Activated CD4-positive, alpha-beta T cell treated with anti-CD3 and anti-CD28 coated beads, Interleukin-2, amount 50 U/mL, for 24 hours (primary cell): ENCODE results near the gene C1QTNF9.
"Not testable (repeated sequence)": the region's sequence is repeated elsewhere in the genome, so short reads cannot be mapped to it uniquely, and the experiment has no call there.

ENCODE experiments used
- DNase-seq, 2 donors: peaks; one replicate each; pipeline ENCODE4 v3.0.0-alpha.2; 2020; ENCODE audit warnings: low read depth in 1 of 2, low spot score in 1 of 2

C1QTNF9 gene

GRCh38 chr13:24359252-24359651 is 49.9 kb downstream of the C1QTNF9 start:
- not testable (repeated sequence) for DNase-seq

GRCh38 chr13:24360106-24360505 is 50.7 kb downstream of the C1QTNF9 start:
- no peak for DNase-seq

- no peak for DNase-seq
Observed at GRCh38 chr13:24361113-24361512, 51.7 kb downstream of the C1QTNF9 start.

GRCh38 chr13:24361852-24362366 is 52.5 kb downstream of the C1QTNF9 start:
- no peak for DNase-seq

GRCh38 chr13:24362435-24362952 is 53.1 kb downstream of the C1QTNF9 start:
- no peak for DNase-seq

- no peak for DNase-seq
Observed at GRCh38 chr13:24365191-24365590, 55.8 kb downstream of the C1QTNF9 start.

GRCh38 chr13:24366315-24366714 is 56.9 kb downstream of the C1QTNF9 start:
- DNase-seq: not testable (repeated sequence)

GRCh38 chr13:24371273-24371672 is 61.9 kb downstream of the C1QTNF9 start:
- not testable (repeated sequence) for DNase-seq
